Suprapubic skin (tissue), 4 donors: Measurements from ENCODE around the gene CDK5RAP1.

ENCODE experiments used
- CTCF ChIP-seq, 2 donors: fragments of 200-600 bp in 1 of 2; fragments of 450-650 bp in 1 of 2; sonication (generic) in 1 of 2; IDR thresholded peaks; one replicate each; pipeline ENCODE4 v1.5.1; 2016 to 2019; ENCODE audit warnings: antibody characterized with exemption in 2 of 2, mild to moderate bottlenecking in 1 of 2, moderate library complexity in 1 of 2
- EP300 ChIP-seq: sonication (generic); formaldehyde crosslinking; IDR thresholded peaks from one replicate; pipeline ENCODE4 v1.6.1; 2017; ENCODE audit warnings: antibody characterized with exemption
- POLR2A ChIP-seq, 2 donors: fragments of 450-650 bp; IDR thresholded peaks; one replicate each; pipeline ENCODE4 v1.6.1; 2017; ENCODE audit warnings: antibody characterized with exemption in 2 of 2, mild to moderate bottlenecking in 2 of 2, moderate library complexity in 2 of 2
- POLR2AphosphoS5 ChIP-seq, 3 donors: sonication (generic); formaldehyde crosslinking; IDR thresholded peaks; one replicate each; pipeline ENCODE4 v1.6.1; 2017; ENCODE audit warnings: antibody characterized with exemption in 3 of 3

DNA sequence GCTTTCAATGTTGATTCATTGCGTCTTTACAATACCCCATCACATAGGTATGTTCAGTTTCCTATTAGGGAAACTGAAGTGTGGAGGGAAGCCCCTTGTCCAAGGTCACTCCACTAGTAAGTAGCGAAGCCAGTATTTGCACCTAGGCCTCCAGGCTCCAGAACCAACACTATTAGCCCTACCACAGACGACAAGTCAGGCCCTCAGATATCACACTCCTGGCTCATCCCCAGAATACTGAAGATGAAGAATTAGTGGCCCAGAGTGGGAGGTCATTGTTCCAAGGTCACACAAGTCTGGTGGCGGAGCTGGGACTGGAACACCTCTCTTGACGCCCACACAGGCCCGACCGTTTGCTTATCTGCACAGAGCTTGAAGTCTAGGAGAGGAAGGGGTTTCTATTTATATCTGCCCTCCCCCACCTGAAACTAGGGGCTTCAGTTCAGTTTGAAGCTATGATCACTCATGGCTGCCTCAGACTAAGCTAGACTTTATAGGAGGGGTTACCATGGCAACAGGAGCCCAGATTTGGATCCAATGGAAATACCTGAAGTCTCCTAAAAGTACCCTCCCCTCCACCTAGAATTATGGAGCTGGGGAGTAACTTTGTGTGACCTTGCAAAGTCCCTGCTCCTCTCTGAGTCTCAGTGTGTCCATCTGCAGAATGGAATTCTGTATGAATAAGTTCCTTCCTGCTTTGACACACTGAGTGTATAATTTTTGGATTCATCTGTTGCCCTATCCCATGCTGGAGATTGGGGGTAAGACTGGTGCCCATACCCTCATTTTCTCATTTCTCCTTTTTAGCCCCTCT, 40.0 kb upstream of the CDK5RAP1 start:
- TF ChIP-seq CTCF (IDR thresholded peaks at IDR 0.05) (no peak), EP300 (no peak), POLR2A (IDR thresholded peaks at IDR 0.05) (no peak), POLR2AphosphoS5 (IDR thresholded peaks at IDR 0.05) (no peak)
